NCI-H1048 (cell line): Measurements from ENCODE around the gene GTF2I.
"Not testable (repeated sequence)": the region's sequence is repeated elsewhere in the genome, so short reads cannot be mapped to it uniquely, and the experiment has no call there.

ENCODE experiments used
- DNase-seq: peaks from one replicate; lab custom pipeline; 2025; lab: John Stamatoyannopoulos, UW

The GTF2I gene

GRCh38 chr7:74656837-74657691 lies 454 bp upstream of the GTF2I start:
- DNase-seq: peak; percentile 99

GRCh38 chr7:74658178-74659004 lies 873 bp downstream of the GTF2I start:
- DNase-seq: peak; percentile 99

- DNase-seq: not testable (repeated sequence)
These were observed 2.7 kb downstream of the GTF2I start for GRCh38 chr7:74660202-74660601.

- not testable (repeated sequence) for DNase-seq
These were observed 4.6 kb downstream of the GTF2I start for GRCh38 chr7:74661836-74662794.

GRCh38 chr7:74665296-74665938 lies 7.9 kb downstream of the GTF2I start:
- DNase-seq: no peak

GRCh38 chr7:74667013-74667412 lies 9.5 kb downstream of the GTF2I start:
- not testable (repeated sequence) for DNase-seq

GRCh38 chr7:74667520-74667919 lies 10.0 kb downstream of the GTF2I start:
- not testable (repeated sequence) for DNase-seq

- no peak for DNase-seq
These were observed 14.1 kb downstream of the GTF2I start for GRCh38 chr7:74671602-74672001.

- no peak for DNase-seq
These were observed 14.9 kb downstream of the GTF2I start for GRCh38 chr7:74672343-74672915.

- DNase-seq: no peak
These were observed 16.6 kb downstream of the GTF2I start for GRCh38 chr7:74674166-74674565.

GRCh38 chr7:74682829-74683228 lies 25.3 kb downstream of the GTF2I start:
- no peak for DNase-seq

GRCh38 chr7:74683799-74684198 lies 26.3 kb downstream of the GTF2I start:
- DNase-seq: no peak

GRCh38 chr7:74684473-74684872 lies 27.0 kb downstream of the GTF2I start:
- no peak for DNase-seq

- DNase-seq: no peak
These were observed 27.4 kb downstream of the GTF2I start for GRCh38 chr7:74684921-74685320.

GRCh38 chr7:74690474-74690873 lies 33.0 kb downstream of the GTF2I start:
- no peak for DNase-seq

GRCh38 chr7:74704419-74704818 lies 46.9 kb downstream of the GTF2I start:
- DNase-seq: not testable (repeated sequence)

- no peak for DNase-seq
These were observed 49.7 kb downstream of the GTF2I start for GRCh38 chr7:74707238-74707637.

- DNase-seq: no peak
These were observed 51.2 kb downstream of the GTF2I start for GRCh38 chr7:74708569-74709275.

- DNase-seq: no peak
These were observed 52.6 kb downstream of the GTF2I start for GRCh38 chr7:74709880-74710671.
